Rectal smooth muscle tissue (tissue), 1 donor: ENCODE results near the gene LRRC63.
"Not testable (repeated sequence)": the region's sequence is repeated elsewhere in the genome, so short reads cannot be mapped to it uniquely, and the experiment has no call there.

ENCODE experiments used
- H3K27ac ChIP-seq: one replicate; pipeline ENCODE4 v1.7.0; 2013; ENCODE audit warnings: low read depth, low read length, inconsistent platforms
- H3K27me3 ChIP-seq: one replicate; pipeline ENCODE4 v1.7.0; 2013; ENCODE audit warnings: low read length; ENCODE audit not compliant: control insufficient read depth, insufficient read depth
- H3K36me3 ChIP-seq: one replicate; pipeline ENCODE4 v1.7.0; 2013; ENCODE audit warnings: low read length; ENCODE audit not compliant: control insufficient read depth, insufficient read depth
- H3K4me1 ChIP-seq: one replicate; pipeline ENCODE4 v1.7.0; 2013; ENCODE audit warnings: low read length; ENCODE audit not compliant: control insufficient read depth, insufficient read depth
- H3K4me3 ChIP-seq: one replicate; pipeline ENCODE4 v1.7.0; 2013; ENCODE audit warnings: low read length
- H3K9ac ChIP-seq: one replicate; pipeline ENCODE4 v1.7.0; 2013; ENCODE audit warnings: low read length

The LRRC63 gene

DNA sequence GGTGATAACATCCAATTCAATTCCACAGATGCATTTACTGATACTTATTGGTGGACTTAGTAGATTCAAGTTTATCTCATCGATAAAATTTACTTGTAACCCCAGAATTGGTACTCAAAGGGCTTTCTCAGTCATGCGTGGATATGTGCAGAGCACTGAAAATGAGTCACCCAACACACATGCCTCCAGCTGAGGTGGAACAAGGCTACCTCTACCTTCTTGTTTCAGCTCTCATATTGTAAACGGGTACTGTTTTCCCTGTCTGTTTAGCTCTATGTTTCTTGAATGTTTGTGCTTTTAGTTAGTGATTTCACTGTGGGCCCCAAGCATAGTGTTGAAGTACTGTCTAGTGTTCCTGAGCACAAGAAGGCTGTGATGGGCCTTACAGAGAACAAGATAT, 1.5 kb downstream of the LRRC63 start:
- Histone ChIP-seq H3K4me1 (no peaks in the 10 kb centered on the region), H3K4me3 (no peak overlapping the region), H3K27ac (no peak overlapping the region), H3K27me3 (no peaks in the 10 kb centered on the region), H3K9ac (no peak overlapping the region), H3K36me3 (no peaks in the 10 kb centered on the region)

DNA sequence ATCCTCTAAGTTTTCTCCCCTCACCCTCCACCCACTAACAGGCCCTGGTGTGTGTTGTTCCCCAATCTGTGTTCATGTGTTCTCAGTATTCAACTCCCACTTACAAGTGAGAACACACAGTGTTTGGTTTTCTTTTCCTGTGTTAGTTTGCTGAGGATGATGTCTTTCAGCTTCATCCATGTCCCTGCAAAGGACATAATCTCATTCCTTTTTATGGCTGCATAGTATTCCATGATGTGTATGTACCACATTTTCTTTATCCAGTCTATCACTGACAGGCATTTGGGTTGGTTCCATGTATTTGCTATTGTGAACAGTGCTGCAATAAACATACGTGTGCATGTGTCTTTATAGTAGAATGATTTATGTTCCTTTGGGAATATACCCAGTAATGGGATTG, 3.0 kb downstream of the LRRC63 start:
- not testable (repeated sequence) for H3K4me3 ChIP-seq, H3K27me3 ChIP-seq, H3K36me3 ChIP-seq, H3K4me1 ChIP-seq, H3K27ac ChIP-seq, H3K9ac ChIP-seq

DNA sequence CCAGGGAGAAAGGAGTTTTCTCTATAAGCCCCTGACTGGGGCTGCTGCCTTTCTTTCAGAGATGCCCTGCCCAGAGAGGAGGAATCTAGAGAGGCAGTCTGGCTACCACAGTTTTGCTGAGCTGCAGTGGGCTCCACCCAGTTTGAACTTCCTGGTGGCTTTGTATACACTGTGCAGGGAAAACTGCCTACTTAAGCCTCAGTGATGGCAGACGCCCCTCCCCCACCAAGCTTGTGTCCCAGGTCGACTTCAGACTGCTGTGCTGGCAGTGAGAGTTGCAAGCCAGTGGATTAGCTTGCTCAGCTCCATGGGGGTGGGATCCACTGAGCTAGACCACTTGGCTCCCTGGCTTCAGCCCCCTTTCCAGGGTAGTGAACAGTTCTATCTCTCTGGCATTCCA, 8.5 kb downstream of the LRRC63 start:
- H3K9ac ChIP-seq, H3K27me3 ChIP-seq, H3K27ac ChIP-seq, H3K4me3 ChIP-seq, H3K4me1 ChIP-seq, H3K36me3 ChIP-seq: not testable (repeated sequence)

DNA sequence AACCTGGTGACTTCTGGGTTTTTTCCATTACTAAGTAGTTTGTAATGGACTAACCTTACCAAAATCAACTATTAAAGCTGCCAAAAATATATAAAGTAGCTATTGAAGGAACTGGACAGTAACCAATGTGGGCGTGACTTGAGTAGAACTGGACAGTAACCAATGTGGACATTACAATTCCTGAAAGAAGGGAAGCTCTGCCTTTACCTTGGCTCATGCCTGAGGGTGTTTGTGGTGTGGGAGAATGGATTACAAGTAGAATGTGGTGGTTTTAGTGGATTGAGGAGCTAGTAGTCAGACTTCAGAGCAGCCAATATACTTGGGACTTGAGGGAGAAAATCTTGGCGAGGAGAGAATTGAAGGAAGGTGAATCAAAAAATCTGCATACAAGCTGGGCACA, 17.5 kb downstream of the LRRC63 start:
- Histone ChIP-seq H3K27me3 (no peaks in the 10 kb centered on the region), H3K4me1 (no peaks in the 10 kb centered on the region), H3K36me3 (no peaks in the 10 kb centered on the region), H3K4me3 (no peak overlapping the region), H3K27ac (no peak overlapping the region), H3K9ac (no peak overlapping the region)

DNA sequence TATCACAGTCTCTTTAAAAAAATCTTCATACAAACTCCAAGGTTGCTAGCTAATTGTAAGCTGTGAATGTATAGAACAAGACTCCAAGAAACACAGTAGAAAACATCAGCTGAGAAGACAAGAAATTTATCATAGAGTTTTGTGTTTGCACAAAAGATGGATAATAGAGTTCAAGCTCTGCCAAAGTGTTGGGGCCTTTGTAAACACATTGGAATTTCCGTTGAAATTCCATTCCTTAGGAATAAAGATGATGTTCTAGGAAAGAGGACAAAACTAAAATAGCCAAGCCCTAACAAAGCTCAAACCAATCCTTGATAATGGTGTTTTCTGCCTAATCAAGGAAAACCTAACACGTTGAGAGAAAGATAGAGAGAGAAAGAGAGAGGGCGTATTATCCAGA, 20.6 kb downstream of the LRRC63 start:
- Histone ChIP-seq H3K36me3 (no peaks in the 10 kb centered on the region), H3K4me1 (no peaks in the 10 kb centered on the region), H3K27me3 (no peaks in the 10 kb centered on the region), H3K4me3 (no peak overlapping the region), H3K27ac (no peak overlapping the region), H3K9ac (no peak overlapping the region)

DNA sequence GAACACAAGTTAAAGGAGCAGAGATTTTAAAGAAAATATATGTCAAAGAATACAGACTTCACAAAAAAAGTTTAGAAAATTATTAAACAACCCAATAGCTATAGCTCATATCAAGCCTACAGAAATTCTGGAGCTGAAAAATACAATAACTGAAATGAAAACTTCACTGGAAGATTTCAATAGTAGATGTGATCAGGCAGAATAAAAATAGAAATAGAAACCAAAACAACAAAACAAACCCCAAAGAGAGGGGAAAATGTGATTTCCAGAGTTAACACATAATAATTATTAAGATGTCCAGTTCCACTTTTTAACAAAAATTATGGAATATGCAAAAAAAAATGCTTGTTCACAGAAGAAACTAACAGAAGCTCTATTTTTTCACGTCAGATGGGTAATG, 23.6 kb downstream of the LRRC63 start:
- Histone ChIP-seq H3K36me3 (no peaks in the 10 kb centered on the region), H3K4me3 (no peak overlapping the region), H3K27ac (no peak overlapping the region), H3K9ac (no peak overlapping the region), H3K4me1 (no peaks in the 10 kb centered on the region), H3K27me3 (no peaks in the 10 kb centered on the region)

DNA sequence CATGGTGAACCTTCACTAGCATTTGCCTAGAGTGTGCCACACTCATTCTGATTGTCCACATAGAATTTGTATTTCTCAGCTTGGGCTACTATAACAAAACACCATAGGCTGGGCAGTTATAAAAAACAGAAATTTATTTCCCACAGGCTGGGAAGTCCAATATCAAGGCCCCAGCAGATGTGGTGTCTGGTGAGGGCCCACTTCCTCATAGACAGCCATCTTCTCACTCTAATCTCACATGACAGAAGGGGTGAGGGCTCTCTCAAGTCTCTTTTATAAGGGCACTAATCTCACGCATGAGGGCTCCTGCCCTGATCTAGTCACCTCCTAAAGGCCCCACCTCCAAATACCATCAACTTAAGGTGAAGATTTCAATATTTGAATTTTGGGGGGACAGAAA, 53.6 kb downstream of the LRRC63 start:
- no peak overlapping the region for H3K4me3 ChIP-seq
- H3K27me3 ChIP-seq, result no peaks in the 10 kb centered on the region
- H3K4me1 ChIP-seq, result no peaks in the 10 kb centered on the region
- no peaks in the 10 kb centered on the region for H3K36me3 ChIP-seq
- H3K9ac ChIP-seq, result no peak overlapping the region
- H3K27ac ChIP-seq, result no peak overlapping the region

DNA sequence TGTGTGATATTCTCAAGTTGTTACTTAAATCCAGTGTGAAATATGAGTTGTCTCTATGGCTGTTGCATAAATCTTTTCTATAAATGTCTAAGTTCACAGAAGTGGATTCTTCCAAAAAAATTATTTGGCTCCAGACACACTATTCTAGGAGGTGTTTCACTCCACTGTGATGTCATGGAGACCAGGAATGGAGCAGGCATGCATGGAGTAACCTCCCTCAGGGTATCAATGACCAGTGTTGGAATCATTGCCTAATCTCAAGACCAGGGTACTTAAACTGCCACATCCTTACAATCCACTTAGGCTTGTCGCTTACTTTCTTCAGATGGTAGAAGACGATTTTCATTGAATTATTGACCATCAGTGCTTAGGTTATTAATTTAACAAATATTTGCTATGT, 55.4 kb downstream of the LRRC63 start:
- no peaks in the 10 kb centered on the region for H3K4me1 ChIP-seq
- no peak overlapping the region for H3K4me3 ChIP-seq
- no peaks in the 10 kb centered on the region for H3K36me3 ChIP-seq
- H3K27me3 ChIP-seq, result no peaks in the 10 kb centered on the region
- H3K9ac ChIP-seq, result no peak overlapping the region
- no peak overlapping the region for H3K27ac ChIP-seq

DNA sequence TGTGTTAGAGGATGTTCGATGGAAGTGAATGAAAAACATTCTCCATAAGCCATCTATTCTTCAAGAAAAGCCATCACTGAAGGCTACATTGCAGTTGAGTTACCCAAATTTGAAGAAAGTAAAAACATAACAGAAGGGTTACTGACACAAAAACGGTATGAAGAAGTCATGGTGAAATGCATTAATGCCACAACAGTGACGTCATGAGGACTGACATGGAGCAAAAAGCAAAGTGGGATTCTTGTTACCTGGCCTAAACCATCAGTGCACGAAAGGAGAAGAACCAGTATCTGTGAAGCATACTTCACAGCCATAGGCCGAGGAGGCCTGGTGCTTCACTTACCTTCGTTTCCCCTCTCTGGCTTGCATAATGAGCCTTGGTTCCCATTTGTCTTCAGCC, 58.7 kb downstream of the LRRC63 start:
- Histone ChIP-seq H3K4me1 (no peaks in the 10 kb centered on the region), H3K9ac (no peak overlapping the region), H3K36me3 (no peaks in the 10 kb centered on the region)

DNA sequence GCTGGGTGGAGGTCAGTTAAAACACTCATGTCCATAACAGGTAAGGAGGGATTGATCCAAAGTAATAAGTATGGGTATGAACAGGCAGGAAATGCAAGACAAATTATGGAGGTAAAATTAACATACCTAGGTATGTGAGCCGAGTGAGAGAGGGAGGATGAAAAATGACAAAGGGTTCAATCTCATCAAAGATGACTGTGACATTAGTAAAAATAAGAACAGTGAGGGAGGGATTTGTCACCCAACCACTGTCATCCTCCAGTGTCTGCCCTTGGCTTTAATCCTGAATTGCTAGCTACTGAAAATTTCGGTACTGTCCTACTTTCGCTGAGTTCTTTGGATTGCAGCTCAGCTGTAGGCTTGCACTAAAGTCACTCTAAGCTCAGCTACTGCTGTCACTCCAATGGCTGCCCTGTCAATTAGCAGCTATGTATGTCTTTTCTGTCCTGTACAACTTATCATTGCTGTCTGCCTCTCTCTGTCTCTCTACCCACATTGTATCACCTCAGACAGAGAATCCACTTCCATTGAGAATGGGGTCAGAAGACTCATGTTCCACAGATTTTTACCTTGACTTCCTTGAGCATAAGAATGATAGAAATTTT, 62.5 kb downstream of the LRRC63 start:
- H3K9ac ChIP-seq, result no peak overlapping the region
- H3K4me3 ChIP-seq, result no peak overlapping the region
- no peaks in the 10 kb centered on the region for H3K36me3 ChIP-seq
- no peaks in the 10 kb centered on the region for H3K27me3 ChIP-seq
- no peaks in the 10 kb centered on the region for H3K4me1 ChIP-seq
- H3K27ac ChIP-seq, result no peak overlapping the region

More for the DNA sequence above, 58.7 kb downstream of the LRRC63 start:
- Histone ChIP-seq H3K27me3 (no peaks in the 10 kb centered on the region), H3K27ac (no peak overlapping the region), H3K4me3 (no peak overlapping the region)

DNA sequence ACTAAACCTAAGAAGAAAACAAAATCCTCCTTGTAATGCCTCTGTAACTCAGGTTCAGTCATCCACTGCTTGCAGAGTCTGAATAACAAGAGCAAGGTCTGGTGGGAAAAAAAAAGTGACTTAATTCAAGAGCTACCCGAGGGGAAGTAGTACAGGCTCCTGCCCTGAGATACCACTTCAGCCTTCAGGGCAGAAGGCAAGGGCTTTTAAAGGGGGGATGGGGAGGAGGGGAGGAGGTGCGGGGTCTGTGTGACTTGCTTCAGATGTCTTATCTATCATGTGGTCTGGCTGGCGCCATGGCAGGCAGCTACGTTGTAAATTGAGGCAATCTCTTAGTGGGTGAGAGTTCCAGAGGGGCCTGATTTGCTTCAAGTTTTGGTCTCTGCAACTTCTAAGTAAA, 66.7 kb downstream of the LRRC63 start:
- Histone ChIP-seq H3K4me1 (no peaks in the 10 kb centered on the region), H3K27ac (no peak overlapping the region), H3K27me3 (no peaks in the 10 kb centered on the region), H3K9ac (no peak overlapping the region), H3K4me3 (no peak overlapping the region), H3K36me3 (no peaks in the 10 kb centered on the region)

DNA sequence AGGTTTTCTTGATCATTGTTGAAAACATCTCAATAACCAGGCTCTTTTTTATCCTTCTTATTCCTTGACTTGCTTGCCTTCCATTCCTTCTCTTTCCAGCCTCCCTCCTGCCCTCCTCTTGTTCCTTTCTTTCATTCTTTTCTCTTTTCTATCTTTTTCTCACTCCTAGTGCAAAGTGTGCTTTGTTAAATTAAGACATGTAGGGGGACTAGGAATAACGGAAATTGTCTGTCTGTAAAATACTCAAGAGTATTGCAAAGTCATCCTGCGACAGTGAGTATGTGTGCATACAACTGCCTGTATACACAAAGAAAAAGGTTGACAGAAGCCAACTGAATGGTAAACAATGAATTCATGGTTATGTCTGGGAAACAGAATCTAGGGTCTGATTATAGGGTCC, 70.1 kb downstream of the LRRC63 start:
- Histone ChIP-seq H3K4me3 (no peak overlapping the region), H3K27me3 (no peaks in the 10 kb centered on the region), H3K4me1 (no peaks in the 10 kb centered on the region), H3K9ac (no peak overlapping the region), H3K36me3 (no peaks in the 10 kb centered on the region), H3K27ac (no peak overlapping the region)

DNA sequence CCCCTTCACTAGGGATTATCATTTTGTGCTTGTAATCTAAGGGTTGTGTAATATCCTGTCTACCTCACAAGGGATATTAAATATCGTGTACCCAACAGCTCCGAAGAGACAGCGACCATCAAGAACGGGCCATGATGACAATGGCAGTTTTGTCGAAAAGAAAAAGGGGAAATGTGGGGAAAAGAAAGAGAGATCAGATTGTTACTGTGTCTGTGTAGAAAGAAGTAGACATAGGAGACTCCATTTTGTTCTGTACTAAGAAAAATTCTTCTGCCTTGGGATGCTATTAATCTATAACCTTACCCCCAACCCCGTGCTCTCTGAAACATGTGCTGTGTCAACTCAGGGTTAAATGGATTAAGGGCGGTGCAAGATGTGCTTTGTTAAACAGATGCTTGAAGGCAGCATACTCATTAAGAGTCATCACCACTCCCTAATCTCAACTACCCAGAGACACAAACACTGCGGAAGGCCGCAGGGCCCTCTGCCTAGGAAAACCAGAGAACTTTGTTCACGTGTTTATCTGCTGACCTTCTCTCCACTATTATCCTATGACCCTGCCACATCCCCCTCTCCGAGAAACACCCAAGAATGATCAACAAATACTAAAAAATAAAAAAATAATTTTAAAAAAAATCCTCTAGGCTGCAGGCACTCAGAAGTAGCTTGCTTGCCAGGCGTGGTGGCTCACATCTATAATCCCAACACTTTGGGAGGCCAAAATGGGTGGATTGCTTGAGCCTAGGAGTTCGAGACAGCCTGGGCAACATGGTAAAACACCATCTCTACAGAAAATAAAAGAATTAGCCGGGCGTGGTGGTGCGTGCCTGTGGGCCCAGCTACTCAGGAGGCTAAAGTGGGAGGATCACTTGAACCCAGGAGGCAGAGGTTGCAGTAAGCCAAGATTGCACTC, 72.4 kb downstream of the LRRC63 start:
- H3K27me3 ChIP-seq, H3K4me3 ChIP-seq, H3K36me3 ChIP-seq, H3K27ac ChIP-seq, H3K4me1 ChIP-seq, H3K9ac ChIP-seq: not testable (repeated sequence)
